Suppressor macrophage (primary cell): ENCODE results near the gene IGF2BP2.

ENCODE experiments used
- DNase-seq, 4 experiments: peaks; one replicate each; pipeline ENCODE4 v3.0.0-alpha.2; 2020 to 2022

IGF2BP2 gene

DNA sequence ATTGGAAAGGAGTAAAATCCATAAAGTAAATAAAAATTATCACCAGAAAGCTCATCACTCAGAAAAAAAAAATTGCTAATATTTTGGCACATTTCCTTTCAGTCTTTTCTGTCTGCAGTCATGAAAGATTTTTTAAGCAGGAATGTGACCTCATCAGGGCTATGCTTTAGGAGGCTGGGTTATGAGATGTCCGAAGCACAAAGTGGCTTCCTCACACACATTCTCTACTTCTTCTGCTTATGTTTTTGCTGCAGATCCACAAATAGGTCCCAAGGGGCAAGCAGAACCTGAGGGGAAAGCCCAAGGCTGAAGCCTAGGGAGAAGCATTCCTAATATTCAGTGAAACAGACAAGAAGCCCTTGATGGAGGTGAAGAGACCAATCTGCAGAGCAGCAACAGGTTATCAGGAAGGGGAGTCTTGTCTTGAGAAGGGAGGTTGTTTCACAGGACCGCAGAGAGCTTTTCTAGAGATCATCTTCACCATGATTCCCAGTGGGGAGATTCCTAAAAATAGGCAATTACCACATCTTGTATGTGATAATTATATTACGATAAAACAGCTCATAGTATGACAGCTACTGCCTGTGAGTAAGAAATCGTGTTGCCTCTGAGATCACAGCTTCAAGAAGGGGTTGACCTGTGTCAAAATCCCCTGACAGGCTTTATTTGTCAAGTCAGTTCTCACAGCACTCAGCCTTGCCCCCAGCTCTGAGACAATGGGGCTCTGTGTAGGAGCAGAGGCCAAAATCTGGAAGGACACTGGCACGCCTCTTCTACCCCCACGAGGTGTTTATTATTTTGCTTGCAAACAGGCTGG is 60.5 kb downstream of the IGF2BP2 start:
- peak; percentile 47 to 84 (median 61) for DNase-seq

DNA sequence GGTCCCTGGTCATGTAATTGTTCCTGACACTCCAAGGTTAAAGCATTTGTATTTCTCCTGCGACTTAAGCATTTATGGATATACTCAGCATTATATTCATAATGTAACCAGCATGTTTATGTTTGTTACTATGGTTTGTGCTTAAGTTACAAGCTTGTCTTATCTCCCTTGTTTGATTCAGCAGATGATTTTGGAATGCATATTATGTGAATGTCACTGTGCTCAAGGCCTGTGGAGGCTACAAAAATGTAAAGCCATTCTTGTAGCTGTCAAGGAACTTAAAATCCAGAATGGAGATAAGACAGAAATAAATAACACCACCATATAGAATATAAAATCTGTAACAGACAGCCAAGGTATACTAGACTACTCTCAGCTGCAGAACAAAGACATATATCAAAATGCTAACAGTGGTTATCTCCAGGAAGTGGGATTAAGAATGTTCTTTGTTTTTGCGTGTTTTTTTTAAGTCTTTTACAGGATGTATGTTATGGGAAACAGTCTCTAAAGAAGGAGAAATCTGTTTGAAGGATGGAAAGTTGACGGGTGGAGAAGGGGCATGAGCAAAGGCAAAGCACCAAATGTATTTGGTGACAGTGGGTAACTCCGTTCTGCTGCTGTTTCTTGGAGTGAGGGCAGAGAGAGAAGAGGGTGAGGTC is 61.4 kb downstream of the IGF2BP2 start:
- DNase-seq = no peak

DNA sequence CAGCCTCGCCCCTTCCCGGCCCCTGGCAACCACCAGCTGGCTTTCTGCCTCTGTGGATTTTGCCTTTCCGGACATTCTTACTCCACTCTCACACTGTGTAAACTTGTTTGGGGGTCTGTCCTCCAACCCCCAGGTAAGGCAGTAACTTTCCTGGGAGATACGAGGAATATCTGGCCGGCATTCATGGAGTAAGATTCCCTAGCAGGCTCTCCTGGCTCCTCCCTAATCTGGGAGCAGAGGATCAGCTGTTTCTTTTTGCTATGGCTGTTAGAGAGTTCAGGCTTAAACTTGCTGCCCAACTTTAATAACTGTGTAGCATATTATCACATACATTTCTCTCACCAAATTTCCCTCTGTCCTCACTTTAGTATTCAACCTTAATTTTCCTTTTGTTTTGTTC is 64.3 kb downstream of the IGF2BP2 start:
- no peak for DNase-seq

- peak in 3 of 4 experiments; percentile 15 to 33 (median 22) for DNase-seq
These were observed 64.8 kb downstream of the IGF2BP2 start for GRCh38 chr3:185760088-185760487.

DNA sequence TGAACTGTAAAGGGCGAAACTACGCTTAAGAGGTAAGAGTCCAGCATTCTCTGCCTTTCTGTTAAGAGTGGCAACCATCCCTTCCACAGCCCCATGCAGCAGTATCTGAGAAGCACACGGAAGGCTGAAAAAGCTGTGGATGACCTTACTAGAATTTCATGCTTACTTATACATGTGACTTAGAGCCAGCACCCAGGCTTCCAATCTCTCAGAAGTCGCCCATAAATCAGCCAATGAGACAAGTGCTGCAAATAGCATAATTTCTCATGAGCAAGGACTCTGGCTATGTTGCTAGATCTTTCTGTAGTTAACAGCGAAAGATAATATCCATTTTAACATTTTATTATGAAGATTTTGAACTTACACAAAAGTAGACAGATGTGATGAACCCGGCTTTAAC is 65.3 kb downstream of the IGF2BP2 start:
- DNase-seq = no peak

DNA sequence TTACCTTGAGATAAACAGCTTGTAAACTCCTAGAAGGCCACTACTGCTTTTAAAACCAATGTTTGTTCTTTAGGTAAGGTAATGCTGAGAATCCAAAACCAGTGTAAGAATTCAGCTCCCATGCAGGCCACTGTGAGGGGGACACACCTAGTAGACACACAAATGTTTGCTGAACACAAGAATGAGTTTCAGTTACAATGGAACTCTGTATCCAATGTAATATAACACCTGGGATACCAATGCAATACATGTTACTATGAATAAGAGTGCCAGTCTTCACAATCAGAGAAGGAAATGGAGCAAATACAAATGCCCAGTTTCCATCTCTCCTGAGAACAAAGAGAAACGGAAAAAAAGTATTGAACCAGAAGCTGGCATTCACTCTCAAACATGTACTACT is 65.9 kb downstream of the IGF2BP2 start:
- no peak for DNase-seq

DNA sequence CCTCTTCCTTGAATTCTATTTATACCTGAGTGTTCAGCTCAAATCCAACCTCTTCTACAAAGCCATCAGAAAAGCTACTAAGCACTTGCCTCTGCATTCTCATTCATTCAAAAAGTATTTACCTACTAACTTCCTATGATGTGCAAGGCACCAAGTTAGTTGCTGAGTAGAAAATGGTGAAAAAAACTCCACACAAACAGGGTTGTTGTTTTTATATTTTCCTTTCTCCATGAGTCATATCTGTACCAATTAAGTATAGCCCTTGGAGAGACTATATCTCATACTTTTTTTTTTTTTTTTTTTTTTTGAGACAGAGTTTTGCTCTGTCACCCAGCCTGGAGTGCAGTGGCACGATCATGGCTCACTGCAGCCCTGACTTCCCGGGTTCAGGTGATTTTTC is 67.7 kb downstream of the IGF2BP2 start:
- no peak for DNase-seq

DNA sequence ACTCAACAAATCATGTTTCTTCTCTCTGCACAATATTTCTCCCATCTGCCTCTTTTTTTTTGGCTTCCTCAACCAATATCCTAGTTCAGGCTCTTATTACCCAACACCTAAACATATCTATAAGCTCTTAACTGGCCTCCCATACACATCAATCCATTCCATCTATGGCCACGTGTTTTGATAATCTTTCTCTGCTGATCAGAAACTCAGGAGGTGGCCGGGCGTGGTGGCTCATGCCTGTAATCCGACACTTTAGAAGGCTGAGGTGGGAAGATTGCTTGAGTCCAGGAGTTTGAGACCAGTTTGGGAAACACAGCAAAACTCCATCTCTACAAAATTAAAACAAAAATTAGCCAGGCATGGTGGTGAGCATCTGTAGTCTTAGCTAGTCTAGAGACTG is 68.4 kb downstream of the IGF2BP2 start:
- DNase-seq = no peak

GRCh38 chr3:185754920-185755319 is 69.9 kb downstream of the IGF2BP2 start:
- no peak for DNase-seq

- DNase-seq = no peak
These were observed 71.5 kb downstream of the IGF2BP2 start for GRCh38 chr3:185753354-185753753.

DNA sequence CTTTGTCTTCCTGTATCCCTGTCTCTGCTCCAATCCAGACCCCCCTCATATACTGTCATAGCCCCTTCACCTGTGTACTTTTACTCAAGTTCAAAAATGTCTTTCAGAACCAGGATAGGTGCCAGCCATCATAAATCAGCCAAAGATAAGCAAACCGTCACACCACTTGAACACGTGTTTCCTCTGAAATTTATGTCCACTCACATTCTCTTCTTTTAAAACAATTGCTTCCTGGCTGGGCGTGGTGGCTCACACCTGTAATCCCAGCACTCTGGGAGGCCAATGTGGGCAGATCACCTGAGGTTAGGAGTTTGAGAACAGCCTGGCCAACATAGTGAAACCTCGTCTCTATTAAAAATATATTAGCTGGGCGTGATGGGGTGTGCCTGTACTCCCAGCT is 74.1 kb downstream of the IGF2BP2 start:
- no peak for DNase-seq

DNA sequence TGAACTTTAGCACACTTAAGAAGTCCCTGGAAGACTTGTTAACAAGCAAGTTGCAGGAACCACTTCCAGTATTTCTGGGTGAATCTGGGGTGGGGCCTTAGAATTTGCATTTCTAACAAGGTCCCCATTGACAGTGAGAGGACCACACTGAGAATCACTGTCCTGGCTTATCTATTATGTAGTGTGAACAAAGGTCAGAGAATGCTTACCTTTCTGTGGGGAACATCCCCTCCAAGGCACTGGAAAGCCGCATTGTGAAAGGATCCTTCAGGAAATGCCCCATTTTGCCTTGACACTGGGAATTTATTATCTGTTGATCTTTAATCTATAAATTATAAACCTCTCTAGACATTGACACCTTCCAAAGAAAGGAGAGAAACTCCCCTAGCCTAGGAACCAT is 74.8 kb downstream of the IGF2BP2 start:
- no peak for DNase-seq

GRCh38 chr3:185746470-185746869 is 78.4 kb downstream of the IGF2BP2 start:
- peak in 1 of 4 experiments; percentile 23 for DNase-seq

DNA sequence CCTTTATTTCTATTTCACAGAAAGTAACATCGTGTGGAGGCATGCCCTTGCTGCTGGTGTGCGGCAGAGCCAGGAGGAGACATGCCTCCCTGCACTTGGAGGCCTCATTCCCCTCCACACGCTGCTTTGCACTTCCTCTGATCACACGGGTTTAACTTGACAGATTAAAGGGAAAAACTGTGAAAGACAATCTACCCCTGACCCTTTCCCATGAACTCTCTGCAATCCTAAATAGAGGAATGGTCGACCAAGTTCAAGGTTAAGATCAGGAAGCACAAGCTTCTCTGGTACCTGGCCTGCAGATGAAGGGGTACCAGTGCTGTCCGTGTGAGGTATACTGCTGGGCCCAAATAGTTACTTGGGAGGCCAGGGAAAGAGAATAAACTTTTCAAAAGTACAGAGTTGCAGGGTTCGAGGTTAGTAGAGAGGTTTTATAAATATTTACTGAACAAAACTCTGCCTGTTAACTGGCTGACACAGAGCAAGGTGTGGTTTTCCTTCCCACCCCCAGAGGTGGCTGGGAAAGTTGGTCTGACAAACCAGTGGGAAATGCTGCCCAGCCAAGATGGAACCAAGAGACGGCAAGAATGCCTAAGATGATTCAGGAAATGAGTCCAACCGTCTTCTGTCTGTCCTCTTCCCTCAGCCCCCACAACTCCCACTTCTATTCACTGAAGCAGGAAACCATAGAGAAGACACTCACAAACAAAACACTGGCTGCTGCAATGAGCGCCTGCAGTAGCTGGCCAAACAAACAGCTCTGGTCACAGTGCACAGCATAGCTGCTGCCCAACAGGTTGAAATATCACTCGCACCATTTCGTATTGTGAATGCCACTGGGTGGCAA is 79.6 kb downstream of the IGF2BP2 start:
- peak; percentile 61 to 88 (median 78) for DNase-seq

DNA sequence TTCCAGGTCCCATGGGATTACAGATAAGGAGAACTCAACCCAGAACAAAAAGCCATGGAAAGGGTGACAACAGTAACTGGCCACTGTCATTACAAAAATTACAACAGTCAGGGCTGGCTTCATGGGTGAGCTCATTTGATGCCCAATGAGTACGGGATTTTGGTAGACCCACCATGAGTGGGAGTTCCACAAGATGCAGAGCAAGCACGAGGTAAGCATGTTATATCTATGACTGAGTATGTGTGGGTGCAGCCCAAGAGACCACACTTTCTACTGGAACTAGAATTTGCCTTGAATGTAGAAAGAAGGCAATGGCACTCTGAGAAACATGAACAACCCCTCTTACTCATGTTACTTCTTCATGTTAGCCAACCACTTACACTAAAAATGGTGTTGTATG is 83.3 kb downstream of the IGF2BP2 start:
- DNase-seq = peak; percentile 57 to 91 (median 64)

- DNase-seq = no peak
These were observed 84.7 kb downstream of the IGF2BP2 start for GRCh38 chr3:185740133-185740532.

- DNase-seq = no peak
These were observed 85.6 kb downstream of the IGF2BP2 start for GRCh38 chr3:185739264-185739701.

- DNase-seq = no peak
These were observed 86.8 kb downstream of the IGF2BP2 start for GRCh38 chr3:185737740-185738680.

DNA sequence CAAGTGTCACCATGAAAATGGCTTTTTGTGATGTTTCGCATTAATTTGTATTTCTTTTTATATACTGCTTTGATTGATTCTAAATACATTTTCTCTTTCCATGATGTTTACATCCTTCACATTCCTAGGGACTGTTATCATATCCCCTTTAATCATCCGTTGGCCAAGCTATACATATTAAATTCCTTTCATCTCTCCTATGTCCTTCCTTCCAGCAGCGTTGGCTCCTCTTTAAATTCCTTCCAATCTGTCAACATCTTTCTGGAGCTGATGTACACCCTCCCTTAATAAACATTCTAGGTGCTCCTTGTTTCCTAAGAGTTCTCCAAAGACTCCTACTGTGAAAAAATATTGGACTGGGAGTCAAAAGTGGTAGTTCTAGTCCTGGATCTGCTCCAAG is 87.8 kb downstream of the IGF2BP2 start:
- no peak for DNase-seq

DNA sequence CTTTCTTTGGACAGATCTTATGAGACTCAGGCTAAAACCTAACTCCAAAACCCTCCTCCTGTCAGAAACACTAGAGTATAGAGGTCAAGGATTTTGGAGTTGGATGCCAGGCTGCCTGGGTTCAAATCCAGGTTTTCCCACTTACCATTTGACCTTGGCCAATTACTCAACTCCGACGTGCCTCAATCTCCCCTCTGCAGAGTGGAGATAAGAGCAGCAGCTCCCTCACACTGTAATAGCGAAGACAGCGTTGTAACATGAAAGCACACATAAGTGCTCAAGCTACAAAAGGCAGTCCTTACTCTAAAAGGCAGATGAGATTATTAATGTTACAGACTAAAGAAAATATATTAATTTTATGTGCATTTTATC is 90.1 kb downstream of the IGF2BP2 start:
- no peak for DNase-seq

GRCh38 chr3:185733980-185734724 is 90.7 kb downstream of the IGF2BP2 start:
- DNase-seq = peak; percentile 64 to 74 (median 68)
